Measurements from ENCODE around the gene DGKZ. TPM values are rescaled to one million over a fixed set of nuclear protein-coding genes. Genes with fewer than 3 reads are reported as not detected.

Gene DGKZ
- total and polyA plus RNA-seq, 4 donors, result 15.8 to 61.1 (median 34.8) TPM

DNA sequence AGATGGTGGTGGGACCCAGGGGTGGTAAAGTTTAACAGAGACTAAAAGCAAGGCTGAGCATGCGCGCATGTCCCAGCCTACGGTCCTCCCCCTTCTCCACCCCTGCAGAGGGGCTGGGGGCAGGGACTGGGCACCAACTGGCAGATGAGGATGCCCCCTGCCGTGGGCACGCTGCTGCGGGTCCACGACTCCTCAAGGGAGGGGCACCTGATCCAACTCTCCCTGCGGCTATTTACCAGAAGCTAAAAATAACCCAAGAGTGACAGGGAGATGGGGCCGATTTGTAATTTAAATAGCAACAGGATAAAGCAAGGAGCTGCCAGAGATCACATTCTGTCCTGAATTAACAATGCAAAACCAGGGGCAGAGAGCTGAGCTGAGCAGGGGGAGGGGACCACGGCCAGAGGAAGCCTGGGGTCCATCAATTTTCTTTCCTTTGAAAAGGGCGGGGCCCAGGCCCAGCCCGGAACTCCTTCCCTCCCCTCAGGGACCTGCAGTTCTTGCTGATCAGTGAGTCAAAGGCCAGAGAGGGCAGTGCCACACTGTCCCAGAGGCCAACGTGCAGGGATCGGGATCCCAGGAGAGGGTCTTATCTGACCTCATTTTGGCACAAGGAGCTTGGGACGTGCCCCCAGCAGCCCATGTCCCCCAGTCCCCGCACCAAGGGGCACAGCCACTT lies 8.1 kb upstream of the DGKZ start:
- no peak for DNase-seq
- H3K36me3 ChIP-seq (ENCODE audit: control insufficient read depth in 1 of 2, insufficient read depth in 2 of 2, low read length in 1 of 2), result no peaks in the 10 kb centered on the region
- intact Hi-C loops (cut with DNase I), result no loop called here
- peak; percentile 26 for ATAC-seq (ENCODE audit: low FRiP score)
- WGBS, 2 donors, result 36 to 38% methylated on average over 16 of the region's 16 CpGs
- no peaks in the 10 kb centered on the region for H3K27me3 ChIP-seq (ENCODE audit: control insufficient read depth in 1 of 2, insufficient read depth in 2 of 2, low read length in 1 of 2)
- no peak overlapping the region for H3K27ac ChIP-seq (ENCODE audit: low read depth in 1 of 2, low read length in 2 of 2)
- H3K4me1 ChIP-seq (ENCODE audit: control insufficient read depth in 1 of 2, insufficient read depth in 2 of 2, low read length in 2 of 2), result no peaks in the 10 kb centered on the region
- H3K4me3 ChIP-seq (ENCODE audit: low read length in 2 of 2), result no peak overlapping the region
- no peaks in the 10 kb centered on the region for H3K9me3 ChIP-seq (ENCODE audit: control insufficient read depth, low read length)

DNA sequence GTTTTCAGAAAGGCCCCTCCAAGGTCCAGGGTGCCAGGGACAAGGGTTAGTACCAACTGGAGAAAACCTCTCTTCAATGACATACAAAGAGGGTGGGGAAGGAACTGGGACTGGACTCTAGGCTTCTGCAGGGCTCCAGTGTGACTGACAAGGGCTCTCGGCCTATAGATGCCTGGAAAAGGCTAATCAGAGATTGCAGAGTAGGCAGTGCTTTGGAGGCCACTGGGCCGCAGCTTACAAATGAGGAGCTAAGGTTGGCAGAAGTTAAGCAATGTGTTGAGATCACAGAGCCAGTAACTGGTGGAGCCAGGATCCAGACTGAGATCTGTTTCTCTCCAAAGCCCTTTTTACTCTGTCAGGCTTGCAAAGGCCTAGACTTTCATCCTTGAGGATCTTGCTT lies 7.4 kb upstream of the DGKZ start:
- H3K4me1 ChIP-seq (ENCODE audit: control insufficient read depth in 1 of 2, insufficient read depth in 2 of 2, low read length in 2 of 2), result no peaks in the 10 kb centered on the region
- intact Hi-C loops (cut with DNase I), result no loop called here
- DNase-seq (no peak), ATAC-seq (ENCODE audit: low FRiP score) (no peak)
- no peaks in the 10 kb centered on the region for H3K9me3 ChIP-seq (ENCODE audit: control insufficient read depth, low read length)
- no peak overlapping the region for H3K27ac ChIP-seq (ENCODE audit: low read depth in 1 of 2, low read length in 2 of 2)
- H3K27me3 ChIP-seq (ENCODE audit: control insufficient read depth in 1 of 2, insufficient read depth in 2 of 2, low read length in 1 of 2), result no peaks in the 10 kb centered on the region
- H3K36me3 ChIP-seq (ENCODE audit: control insufficient read depth in 1 of 2, insufficient read depth in 2 of 2, low read length in 1 of 2), result no peaks in the 10 kb centered on the region
- no peak overlapping the region for H3K4me3 ChIP-seq (ENCODE audit: low read length in 2 of 2)
- 88 to 90% methylated on average over 2 of the region's 2 CpGs for WGBS, 2 donors

DNA sequence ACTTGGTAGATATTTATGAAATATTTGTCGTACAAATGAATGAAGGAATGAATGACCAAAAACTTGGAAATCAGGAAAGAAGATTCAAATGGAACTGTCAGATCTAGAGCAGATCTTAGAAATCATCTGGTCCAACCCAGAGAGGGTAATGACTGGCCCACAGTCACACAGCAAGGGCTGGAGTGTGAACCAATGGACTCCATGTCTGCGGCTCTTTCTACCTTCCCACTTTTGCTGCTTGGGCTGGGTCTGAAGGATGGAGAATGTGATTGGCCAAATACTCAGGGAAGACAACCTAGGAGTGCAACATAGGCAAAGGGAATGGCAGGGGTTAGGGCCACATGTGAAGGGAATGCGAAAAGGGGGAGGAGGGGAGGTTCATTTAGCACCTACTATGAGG lies 5.8 kb upstream of the DGKZ start:
- intact Hi-C loops (cut with DNase I), result no loop called here
- DNase-seq (no peak), ATAC-seq (ENCODE audit: low FRiP score) (no peak)
- H3K27me3 ChIP-seq (ENCODE audit: control insufficient read depth in 1 of 2, insufficient read depth in 2 of 2, low read length in 1 of 2), result no peaks in the 10 kb centered on the region
- no peaks in the 10 kb centered on the region for H3K9me3 ChIP-seq (ENCODE audit: control insufficient read depth, low read length)
- no peak overlapping the region for H3K4me3 ChIP-seq (ENCODE audit: low read length in 2 of 2)
- no peak overlapping the region for H3K27ac ChIP-seq (ENCODE audit: low read depth in 1 of 2, low read length in 2 of 2)
- H3K36me3 ChIP-seq (ENCODE audit: control insufficient read depth in 1 of 2, insufficient read depth in 2 of 2, low read length in 1 of 2), result no peaks in the 10 kb centered on the region
- H3K4me1 ChIP-seq (ENCODE audit: control insufficient read depth in 1 of 2, insufficient read depth in 2 of 2, low read length in 2 of 2), result no peaks in the 10 kb centered on the region
- WGBS, 2 donors, result 93 to 95% methylated on average over 3 of the region's 3 CpGs

DNA sequence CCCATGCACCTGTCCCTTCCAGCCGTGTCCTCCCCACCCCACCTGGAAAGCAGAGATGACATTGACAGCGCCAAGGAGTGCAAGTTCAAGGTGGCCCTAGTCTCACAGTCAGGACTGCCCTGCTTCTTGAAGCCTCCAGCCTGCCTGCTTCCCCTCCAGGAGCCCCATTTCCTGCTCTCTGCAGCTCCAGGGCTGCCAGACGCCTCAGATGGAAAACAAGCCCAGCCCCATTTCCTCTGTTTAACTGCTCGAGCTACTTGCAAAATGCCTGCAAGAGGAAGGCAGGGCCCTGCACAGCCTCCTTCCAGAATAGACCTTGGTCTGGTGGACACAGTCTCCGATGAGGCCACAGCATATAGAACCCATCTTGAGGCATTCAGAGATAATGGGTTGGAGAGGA lies 5.0 kb upstream of the DGKZ start:
- intact Hi-C loops (cut with DNase I), result no loop called here
- no peaks in the 10 kb centered on the region for H3K9me3 ChIP-seq (ENCODE audit: control insufficient read depth, low read length)
- no peak for DNase-seq
- H3K4me1 ChIP-seq (ENCODE audit: control insufficient read depth in 1 of 2, insufficient read depth in 2 of 2, low read length in 2 of 2), result no peaks in the 10 kb centered on the region
- no peak for ATAC-seq (ENCODE audit: low FRiP score)
- 77% methylated on average over 5 of the region's 5 CpGs for WGBS, 2 donors
- no peak overlapping the region for H3K4me3 ChIP-seq (ENCODE audit: low read length in 2 of 2)
- no peaks in the 10 kb centered on the region for H3K27me3 ChIP-seq (ENCODE audit: control insufficient read depth in 1 of 2, insufficient read depth in 2 of 2, low read length in 1 of 2)
- H3K36me3 ChIP-seq (ENCODE audit: control insufficient read depth in 1 of 2, insufficient read depth in 2 of 2, low read length in 1 of 2), result no peaks in the 10 kb centered on the region
- no peak overlapping the region for H3K27ac ChIP-seq (ENCODE audit: low read depth in 1 of 2, low read length in 2 of 2)

DNA sequence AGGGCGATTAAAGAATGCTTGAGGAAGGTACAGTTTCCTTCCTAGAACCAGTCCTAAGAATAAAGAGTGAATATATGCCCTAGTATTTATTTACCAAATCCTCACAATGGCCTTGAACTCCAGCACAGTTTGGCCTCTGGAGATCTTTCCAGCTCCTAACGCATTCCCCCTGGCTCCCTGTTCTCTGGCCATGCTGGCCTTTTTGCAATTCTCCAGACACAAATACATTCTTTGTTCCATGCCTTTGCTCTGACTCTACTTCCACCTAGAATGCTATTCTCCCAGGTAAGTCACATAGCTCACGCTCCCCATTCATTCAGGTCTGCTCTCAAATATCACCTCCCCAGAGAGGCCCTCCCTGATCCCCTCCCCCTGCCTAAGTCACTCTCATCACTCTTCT lies 3.7 kb upstream of the DGKZ start:
- intact Hi-C loops (cut with DNase I), result no loop called here
- H3K4me3 ChIP-seq (ENCODE audit: low read length in 2 of 2), result no peak overlapping the region
- no peaks in the 10 kb centered on the region for H3K9me3 ChIP-seq (ENCODE audit: control insufficient read depth, low read length)
- 82 to 91% methylated on average over 3 of the region's 3 CpGs for WGBS, 2 donors
- DNase-seq (no peak), ATAC-seq (ENCODE audit: low FRiP score) (no peak)
- H3K27ac ChIP-seq (ENCODE audit: low read depth in 1 of 2, low read length in 2 of 2), result no peak overlapping the region
- peaks cover 0 to 2% of the 10 kb centered on the region in 2 donors for H3K4me1 ChIP-seq (ENCODE audit: control insufficient read depth in 1 of 2, insufficient read depth in 2 of 2, low read length in 2 of 2)
- no peaks in the 10 kb centered on the region for H3K36me3 ChIP-seq (ENCODE audit: control insufficient read depth in 1 of 2, insufficient read depth in 2 of 2, low read length in 1 of 2)
- no peaks in the 10 kb centered on the region for H3K27me3 ChIP-seq (ENCODE audit: control insufficient read depth in 1 of 2, insufficient read depth in 2 of 2, low read length in 1 of 2)

DNA sequence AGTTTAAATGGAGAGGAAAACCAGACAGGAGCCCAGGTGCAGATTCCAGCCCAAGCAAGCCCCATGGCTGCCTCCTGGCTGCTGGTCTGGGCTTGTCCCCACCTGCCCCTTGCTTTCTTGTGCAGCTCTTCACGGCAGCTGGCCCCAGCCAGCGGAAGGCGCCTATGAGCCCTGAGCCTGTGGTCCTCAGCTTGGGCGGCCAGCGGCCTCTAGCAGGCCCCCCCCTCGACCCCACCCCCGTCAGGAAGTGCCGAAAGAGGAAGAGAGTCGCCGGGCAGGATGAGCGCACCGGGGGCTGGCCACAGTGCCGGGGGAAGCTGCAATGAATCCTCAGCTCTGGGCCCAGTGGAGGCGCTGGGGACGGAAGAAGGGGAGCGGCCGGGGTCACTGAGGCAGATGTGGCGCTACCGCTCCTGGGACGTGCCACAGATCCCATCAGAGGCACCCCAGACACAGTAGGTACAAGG lies 2.1 kb upstream of the DGKZ start:
- Histone ChIP-seq H3K4me3 (ENCODE audit: low read length in 2 of 2) (no peak overlapping the region), H3K4me1 (ENCODE audit: control insufficient read depth in 1 of 2, insufficient read depth in 2 of 2, low read length in 2 of 2) (peaks cover 0 to 2% of the 10 kb centered on the region in 2 donors), H3K27me3 (ENCODE audit: control insufficient read depth in 1 of 2, insufficient read depth in 2 of 2, low read length in 1 of 2) (no peaks in the 10 kb centered on the region), H3K27ac (ENCODE audit: low read depth in 1 of 2, low read length in 2 of 2) (no peak overlapping the region), H3K9me3 (ENCODE audit: control insufficient read depth, low read length) (no peaks in the 10 kb centered on the region), H3K36me3 (ENCODE audit: control insufficient read depth in 1 of 2, insufficient read depth in 2 of 2, low read length in 1 of 2) (no peaks in the 10 kb centered on the region)
- WGBS, 2 donors, result 65 to 71% methylated on average over 20 of the region's 20 CpGs
- intact Hi-C loops (cut with DNase I), result no loop called here
- ATAC-seq (ENCODE audit: low FRiP score) (no peak), DNase-seq (peak in 1 of 2 donors; percentile 79)

DNA sequence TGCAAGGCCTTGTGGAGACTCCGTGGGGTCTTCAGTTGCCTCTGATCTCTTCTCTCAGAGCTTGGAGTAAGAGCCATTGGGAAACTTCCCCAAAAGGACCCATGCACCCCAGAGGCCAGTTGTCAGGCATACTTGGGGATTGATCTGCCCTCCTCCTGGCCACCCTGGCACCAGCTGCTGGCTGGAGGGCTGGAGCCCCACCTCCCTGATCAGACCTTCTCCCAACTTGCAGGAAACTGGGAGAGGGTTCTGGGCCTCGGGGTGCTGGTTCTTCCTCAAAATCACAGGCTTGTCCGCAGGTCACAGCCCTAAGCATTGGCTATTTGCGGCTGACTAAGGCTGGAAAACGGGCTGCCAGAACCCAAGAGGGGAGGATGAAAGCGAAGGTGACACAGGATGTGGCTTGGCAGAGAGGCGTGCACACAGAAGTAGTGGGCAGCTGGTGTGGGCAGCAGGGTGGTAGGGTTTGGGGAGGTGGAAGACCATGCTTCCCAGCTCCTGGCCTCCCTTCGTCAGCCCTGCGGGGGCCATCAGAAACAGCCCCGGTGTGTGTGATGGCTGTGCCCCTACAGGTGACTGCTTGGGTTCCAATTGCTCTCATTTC lies 1.3 kb upstream of the DGKZ start:
- Histone ChIP-seq H3K36me3 (ENCODE audit: control insufficient read depth in 1 of 2, insufficient read depth in 2 of 2, low read length in 1 of 2) (no peaks in the 10 kb centered on the region), H3K27me3 (ENCODE audit: control insufficient read depth in 1 of 2, insufficient read depth in 2 of 2, low read length in 1 of 2) (no peaks in the 10 kb centered on the region), H3K9me3 (ENCODE audit: control insufficient read depth, low read length) (no peaks in the 10 kb centered on the region), H3K4me1 (ENCODE audit: control insufficient read depth in 1 of 2, insufficient read depth in 2 of 2, low read length in 2 of 2) (peaks cover 0 to 2% of the 10 kb centered on the region in 2 donors), H3K27ac (ENCODE audit: low read depth in 1 of 2, low read length in 2 of 2) (no peak overlapping the region), H3K4me3 (ENCODE audit: low read length in 2 of 2) (no peak overlapping the region)
- WGBS, 2 donors, result 90 to 91% methylated on average over 10 of the region's 10 CpGs
- DNase-seq, result no peak
- ATAC-seq (ENCODE audit: low FRiP score), result no peak
- intact Hi-C loops (cut with DNase I), result no loop called here

DNA sequence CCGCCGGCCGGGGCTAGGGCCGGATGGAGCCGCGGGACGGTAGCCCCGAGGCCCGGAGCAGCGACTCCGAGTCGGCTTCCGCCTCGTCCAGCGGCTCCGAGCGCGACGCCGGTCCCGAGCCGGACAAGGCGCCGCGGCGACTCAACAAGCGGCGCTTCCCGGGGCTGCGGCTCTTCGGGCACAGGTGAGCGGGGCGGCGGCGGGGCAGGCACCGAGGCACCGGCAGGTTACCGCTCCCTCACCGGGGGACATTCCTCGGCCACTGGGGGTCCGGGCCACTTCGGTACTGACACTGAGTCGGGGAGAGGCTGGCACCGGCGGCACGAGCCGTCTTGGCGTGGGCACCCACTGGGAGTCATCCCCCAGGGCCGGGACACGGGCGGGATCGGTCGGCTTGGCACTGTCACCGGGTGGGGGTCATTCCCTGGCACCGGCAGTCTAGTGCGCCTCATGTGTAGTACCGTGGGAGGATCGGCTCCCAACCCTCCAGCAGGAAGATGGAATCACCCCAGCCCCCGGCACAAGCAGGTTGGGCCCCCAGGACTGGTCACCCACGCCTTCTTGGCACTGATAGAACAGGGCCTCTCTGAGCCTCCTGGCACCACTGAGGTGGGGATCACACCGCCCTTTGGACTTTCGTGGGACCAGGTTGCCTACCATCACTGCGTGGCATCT lies 511 bp downstream of the DGKZ start:
- DNase-seq (peak; percentile 72 to 84), ATAC-seq (ENCODE audit: low FRiP score) (peak; percentile 2)
- WGBS, 2 donors, result 22 to 25% methylated on average over 46 to 63 of the region's 63 CpGs
- Histone ChIP-seq H3K9me3 (ENCODE audit: control insufficient read depth, low read length) (no peaks in the 10 kb centered on the region), H3K36me3 (ENCODE audit: control insufficient read depth in 1 of 2, insufficient read depth in 2 of 2, low read length in 1 of 2) (no peaks in the 10 kb centered on the region), H3K4me3 (ENCODE audit: low read length in 2 of 2) (peak overlapping the region; percentile 43 to 65), H3K27ac (ENCODE audit: low read depth in 1 of 2, low read length in 2 of 2) (no peak overlapping the region), H3K4me1 (ENCODE audit: control insufficient read depth in 1 of 2, insufficient read depth in 2 of 2, low read length in 2 of 2) (peaks cover 0 to 2% of the 10 kb centered on the region in 2 donors), H3K27me3 (ENCODE audit: control insufficient read depth in 1 of 2, insufficient read depth in 2 of 2, low read length in 1 of 2) (no peaks in the 10 kb centered on the region)
- intact Hi-C loops (cut with DNase I), result no loop called here
